Measurements from ENCODE around the gene PGM3.

DNA sequence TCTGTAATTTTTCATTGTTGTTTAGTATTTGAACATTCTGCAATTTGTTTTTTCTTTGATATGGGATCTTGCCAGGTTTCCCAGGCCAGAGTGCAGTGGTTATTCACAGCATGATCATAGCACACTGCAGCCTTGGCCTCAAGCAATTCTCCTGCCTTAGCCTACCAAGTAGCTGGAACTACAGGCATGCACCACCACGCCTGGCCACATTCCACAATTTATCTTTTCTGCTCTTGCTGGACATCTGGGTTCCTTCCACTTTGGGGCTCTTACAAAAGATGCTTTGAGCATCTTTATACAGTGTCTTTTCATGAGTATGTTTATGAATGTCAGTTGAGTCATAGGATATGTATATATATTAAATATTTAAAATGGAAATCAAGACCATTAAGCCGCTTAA is 42.0 kb downstream of the PGM3 start:
- TF ChIP-seq, protein P1, sequence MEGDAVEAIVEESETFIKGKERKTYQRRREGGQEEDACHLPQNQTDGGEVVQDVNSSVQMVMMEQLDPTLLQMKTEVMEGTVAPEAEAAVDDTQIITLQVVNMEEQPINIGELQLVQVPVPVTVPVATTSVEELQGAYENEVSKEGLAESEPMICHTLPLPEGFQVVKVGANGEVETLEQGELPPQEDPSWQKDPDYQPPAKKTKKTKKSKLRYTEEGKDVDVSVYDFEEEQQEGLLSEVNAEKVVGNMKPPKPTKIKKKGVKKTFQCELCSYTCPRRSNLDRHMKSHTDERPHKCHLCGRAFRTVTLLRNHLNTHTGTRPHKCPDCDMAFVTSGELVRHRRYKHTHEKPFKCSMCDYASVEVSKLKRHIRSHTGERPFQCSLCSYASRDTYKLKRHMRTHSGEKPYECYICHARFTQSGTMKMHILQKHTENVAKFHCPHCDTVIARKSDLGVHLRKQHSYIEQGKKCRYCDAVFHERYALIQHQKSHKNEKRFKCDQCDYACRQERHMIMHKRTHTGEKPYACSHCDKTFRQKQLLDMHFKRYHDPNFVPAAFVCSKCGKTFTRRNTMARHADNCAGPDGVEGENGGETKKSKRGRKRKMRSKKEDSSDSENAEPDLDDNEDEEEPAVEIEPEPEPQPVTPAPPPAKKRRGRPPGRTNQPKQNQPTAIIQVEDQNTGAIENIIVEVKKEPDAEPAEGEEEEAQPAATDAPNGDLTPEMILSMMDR (conservative IDR thresholded peaks at IDR 0.05; ENCODE audit: low read depth, low read length) = no peak
- no peak for TF ChIP-seq EZH2 (IDR thresholded peaks at IDR 0.05; ENCODE audit: borderline replicate concordance, low read depth, low read length, poor library complexity, severe bottlenecking)

Data from A673 (cell line).